ENCODE results near the gene PASK.
"Not testable (repeated sequence)": the region's sequence is repeated elsewhere in the genome, so short reads cannot be mapped to it uniquely, and the experiment has no call there.

PASK gene

DNA sequence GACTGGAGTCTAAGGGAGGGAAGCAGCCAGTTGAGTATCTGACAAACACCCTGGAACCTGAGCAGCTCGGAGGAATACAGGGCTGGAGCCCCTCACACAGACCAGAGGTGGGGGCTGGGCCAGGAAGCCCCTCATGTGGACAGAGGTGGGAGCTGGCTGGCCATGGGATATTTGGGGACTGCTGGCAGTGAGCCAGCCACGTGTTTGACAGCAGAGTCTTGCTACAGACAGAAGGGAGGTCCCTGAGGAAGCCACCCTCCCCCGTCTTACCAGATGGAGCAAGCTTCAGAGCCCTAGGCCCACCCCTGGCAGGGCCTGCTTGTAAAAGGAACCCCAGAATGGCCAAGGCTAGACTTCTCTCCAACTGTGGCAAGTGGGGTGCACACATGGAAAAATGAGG lies 43.6 kb downstream of the PASK start:
- no peak for DNase-seq (ENCODE audit: low read depth)

DNA sequence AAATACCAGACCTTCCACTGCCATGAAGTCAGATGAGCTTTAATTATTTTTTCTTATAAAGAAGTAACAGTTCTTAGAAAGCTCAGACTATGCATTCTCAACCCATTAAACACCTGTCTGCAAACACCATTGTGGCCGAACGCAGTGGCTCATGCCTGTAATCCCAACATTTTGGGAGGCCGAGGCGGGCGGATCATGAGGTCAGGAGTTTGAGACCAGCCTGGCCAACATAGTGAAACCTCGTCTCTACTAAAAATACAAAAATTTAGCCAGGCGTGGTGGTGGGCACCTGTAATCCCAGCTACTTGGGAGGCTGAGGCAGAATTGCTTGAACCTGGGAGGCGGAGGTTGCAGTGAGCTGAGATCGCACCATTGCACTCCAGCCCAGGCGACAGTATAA lies 44.7 kb downstream of the PASK start:
- not testable (repeated sequence) for DNase-seq (ENCODE audit: low read depth)

DNA sequence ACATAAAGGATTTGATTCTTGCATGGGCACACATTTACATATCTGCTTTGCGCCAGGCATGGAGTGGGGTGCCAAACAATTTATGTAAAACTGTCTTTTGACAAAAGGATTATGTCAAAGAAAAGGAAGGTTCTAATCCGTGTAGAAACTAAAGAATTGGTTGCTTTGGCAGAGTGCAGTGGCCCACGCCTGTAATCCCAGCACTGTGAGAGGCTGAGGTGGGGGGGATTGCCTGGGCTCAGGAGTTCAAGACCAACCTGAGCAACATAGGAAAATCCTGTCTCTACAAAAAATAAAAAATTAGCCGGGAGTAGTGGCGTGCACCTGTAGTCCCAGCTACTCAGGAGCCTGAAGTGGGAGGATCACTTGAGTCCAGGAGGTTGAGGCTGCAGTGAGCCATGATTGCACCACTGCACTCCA lies 46.1 kb downstream of the PASK start:
- DNase-seq (ENCODE audit: low read depth): no peak

DNA sequence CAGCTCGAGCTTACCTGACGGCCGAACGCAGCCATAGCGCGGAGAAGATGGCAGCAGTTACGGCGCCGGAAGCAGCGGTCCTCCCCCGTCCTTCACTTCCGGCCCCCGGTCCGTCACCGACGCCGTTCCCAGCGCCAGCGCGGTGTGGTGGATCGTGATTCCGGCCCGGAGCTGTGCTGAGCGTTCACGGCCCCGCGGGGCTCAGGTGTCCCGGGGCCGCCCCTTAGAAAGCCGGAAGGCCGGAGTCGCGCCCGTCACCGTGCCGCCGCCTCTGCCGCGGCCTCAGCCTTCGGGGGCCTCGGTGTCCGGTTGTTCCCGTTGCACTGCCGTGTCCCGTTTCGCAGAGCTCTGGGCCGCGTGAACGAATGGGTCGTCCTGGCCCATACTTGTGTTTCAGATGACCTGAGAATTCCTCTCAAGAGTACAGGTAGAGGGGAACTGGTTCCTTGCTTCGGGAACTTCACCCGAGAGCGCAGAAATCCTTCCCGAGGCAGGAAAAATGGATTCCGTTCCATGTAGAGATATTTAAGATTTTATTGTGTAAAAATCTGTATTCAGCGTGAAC lies 47.0 kb downstream of the PASK start, which contains the start of gene MTERF4:
Gene MTERF4, minus strand, starts transcription at position 49 of the 565 bp plus-strand sequence. Its CDS starts 14 bp downstream, at position 35.
- DNase-seq (ENCODE audit: low read depth): peak; percentile 47

DNA sequence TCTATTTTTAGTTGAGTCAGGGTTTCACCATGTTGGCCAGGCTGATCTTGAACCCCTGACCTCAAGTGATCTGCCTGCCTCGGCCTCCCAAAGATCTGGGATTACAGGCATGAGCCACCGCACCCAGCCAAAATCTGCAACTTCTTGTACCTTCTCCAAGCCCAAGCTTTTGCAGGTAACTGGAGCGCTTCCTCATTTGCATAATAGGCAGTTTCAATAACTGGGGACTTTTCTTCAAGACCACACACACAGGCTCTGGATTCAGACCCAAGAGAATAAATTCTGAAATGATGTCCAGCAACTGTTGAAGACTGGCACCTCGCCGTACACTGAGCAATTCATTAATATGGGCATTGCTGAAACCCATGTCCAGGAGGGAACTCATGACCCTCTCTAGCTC lies 50.0 kb downstream of the PASK start:
- no peak for DNase-seq (ENCODE audit: low read depth)

DNA sequence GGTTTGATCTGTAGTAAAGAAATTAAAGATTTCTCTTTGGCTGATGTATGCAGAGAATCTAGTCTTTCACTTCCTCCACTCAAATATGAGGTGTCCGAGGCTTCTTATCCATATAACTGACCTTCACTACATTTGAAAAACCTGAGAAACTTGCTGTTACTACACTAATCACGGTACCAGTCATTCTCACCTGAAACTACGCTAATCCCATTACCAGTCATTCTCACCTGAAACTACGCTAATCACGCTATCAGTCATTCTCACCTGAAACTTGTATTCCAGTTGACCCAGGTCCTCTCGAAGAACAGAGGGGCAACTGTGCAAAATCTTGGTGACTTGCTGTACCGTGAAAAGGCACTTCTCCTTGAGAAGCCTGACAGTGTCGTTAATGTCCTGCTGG lies 52.3 kb downstream of the PASK start:
- no peak for DNase-seq (ENCODE audit: low read depth)

DNA sequence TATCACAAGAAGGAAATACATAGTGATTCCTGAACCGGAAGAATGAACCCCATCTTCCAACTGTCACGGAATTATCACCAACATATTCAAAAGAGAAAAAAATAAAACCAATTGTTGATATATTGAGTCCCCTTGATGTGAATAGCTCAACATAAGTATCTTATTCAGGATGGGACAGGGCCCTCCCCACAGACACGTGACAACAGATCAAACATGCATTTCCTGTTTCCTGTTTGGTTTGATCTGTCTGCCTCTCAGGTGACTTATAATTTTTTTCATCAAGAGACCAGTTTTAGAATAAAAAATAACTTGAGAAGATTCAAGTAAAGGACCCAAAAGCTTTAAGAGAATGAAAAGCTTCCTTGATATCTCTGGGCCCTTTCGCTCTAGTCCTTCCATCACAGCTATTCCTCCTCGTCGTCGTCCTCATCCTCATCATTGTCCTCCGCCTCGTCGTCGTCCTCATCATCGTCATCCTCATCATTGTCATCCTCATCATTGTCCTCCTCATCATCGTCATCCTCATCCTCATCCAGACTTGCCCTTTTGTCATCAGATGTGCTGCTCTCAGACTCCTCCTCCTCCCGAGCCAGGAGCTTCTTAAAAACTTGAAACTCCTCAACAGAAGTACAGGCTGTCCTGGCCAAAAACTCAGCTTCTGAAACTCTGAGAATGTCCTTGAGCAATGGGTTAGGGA lies 53.5 kb downstream of the PASK start:
- DNase-seq (ENCODE audit: low read depth): no peak

DNA sequence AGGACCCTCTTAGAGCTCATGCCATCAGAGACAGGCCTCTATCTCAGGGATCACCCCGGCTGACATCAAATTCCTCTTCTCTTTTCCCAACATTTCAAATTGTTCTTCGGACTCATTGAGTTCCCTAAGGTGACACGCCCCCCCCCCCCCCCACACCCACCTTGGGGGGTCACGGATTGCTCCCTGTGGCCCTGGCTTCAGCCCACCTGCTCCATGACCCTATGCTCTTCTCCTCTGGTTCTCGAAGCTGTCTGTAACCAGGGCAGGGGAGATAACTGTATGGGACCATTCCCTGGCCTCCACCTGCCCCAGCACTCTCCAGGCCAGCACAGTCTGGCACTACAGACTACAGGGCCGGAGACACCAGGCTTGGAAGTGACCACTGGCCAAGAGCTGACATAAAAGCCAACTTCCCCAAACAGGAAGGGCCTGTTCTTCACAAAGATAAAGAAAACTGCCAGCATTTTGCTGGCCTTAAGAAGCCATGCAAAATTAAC lies 54.3 kb downstream of the PASK start:
- DNase-seq (ENCODE audit: low read depth): no peak

DNA sequence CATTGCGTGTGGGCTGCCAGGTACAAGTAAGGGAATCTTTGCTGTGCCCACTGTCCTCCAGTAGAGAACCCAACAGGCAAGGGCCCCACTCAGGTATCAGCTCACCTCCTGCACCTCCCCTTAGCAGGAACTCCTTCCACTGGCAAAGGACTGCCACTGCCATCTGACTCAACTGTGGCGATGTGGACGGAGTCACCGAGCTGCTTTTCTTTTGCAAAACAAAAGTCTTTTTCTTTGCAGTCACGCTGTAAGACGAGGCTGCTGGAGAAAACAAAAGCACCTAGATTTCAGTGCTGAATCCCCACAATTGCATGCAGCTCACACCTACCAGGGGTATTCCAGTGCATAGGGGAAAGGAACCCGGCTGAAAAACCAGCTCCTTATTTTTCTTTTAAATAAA lies 55.1 kb downstream of the PASK start:
- DNase-seq (ENCODE audit: low read depth): no peak

DNA sequence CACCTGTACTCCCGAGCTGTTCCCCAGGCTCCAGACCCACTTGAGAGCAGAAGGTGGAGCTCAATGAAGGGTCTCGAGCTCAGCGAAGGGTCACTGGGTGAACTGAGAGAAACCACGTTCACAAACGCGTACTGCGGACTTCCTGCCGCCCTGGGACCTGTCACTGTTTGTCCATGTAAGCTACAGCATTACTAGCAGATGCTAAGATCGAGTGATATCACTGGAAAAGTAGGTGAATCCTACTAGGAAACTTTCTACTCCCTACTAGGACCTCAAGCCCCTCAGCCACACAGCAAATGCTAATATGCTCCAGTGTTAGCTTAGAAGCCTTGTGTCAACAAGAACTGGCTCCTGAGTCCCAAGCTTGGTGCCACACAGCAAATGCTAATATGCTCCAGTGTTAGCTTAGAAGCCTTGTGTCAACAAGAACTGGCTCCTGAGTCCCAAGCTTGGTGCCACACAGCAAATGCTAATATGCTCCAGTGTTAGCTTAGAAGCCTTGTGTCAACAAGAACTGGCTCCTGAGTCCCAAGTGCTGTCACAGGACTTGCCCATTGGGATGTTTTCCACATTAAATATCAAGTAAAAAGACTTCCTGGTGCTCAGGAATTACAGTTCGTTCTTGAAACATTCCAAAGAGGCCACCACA lies 56.0 kb downstream of the PASK start:
- DNase-seq (ENCODE audit: low read depth): not testable (repeated sequence)

DNA sequence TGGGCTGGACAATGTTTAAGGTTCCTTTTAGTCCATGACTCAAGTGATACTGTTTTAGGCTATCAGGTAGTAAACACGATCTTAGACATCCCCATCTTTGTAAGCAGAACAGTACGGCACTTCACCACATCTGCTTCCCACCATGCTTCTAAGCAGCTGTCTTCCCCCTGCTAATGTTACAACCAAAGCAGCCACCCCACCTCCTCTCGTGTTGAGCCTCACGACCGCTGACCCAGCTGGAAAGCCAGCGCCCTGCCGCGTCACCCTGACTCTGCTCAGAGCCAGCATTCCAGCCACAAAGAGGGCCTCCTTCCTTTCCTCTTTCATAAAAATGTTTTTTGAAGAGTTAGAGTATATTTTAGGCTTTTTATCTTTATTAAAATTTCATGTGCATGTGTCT lies 56.6 kb downstream of the PASK start:
- DNase-seq (ENCODE audit: low read depth): no peak

DNA sequence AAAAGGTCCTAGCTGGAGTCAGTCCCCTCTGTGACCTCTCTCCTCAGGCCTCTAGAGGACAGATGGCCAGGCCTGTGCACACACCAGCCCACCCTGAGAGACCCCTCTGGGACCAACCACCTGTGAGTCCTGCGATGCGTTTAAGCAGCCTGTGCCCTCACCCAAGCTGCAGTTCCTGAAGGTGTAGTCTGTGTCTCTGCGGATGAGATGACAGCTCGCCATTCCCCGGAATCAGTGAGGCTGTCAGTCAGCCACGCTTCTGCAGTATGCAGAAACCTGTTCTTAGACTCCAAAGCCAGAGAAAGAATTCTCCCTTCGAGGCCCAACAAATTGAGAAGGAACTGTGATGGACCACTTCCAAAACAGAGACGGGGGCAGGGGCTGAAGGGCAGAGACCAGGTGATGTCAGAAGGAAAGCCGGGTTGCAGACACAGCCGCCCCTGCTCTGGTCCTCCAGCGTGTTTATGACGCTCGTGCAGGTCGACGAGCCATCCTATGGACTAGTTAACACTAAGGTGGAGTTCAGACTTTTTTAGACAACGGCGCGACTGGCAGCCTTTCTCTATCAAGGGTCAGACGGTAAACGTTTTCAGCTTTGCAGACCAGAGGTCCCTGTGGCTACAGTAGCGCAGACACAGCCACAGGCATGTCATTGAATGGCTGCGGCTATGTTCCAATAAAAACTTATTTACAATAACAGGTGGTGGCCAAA lies 57.4 kb downstream of the PASK start:
- no peak for DNase-seq (ENCODE audit: low read depth)

DNA sequence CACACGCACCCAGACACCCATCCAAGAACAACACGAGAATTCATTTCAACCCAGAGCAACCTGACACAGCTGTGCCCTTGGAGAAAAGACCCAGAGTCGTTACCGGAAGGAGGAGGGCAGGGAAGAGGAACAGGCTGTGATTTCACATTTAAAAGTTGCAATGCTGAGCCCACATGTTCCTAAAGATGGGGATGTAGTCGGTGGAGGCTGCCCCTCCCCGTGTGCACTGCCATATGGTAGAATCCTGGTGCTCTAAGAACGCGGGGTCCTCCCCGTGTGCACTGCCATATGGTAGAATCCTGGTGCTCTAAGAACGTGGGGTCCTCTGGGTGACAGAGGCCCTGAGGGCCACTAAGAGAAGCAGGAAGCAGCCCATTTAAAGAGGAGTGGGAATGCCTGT lies 58.1 kb downstream of the PASK start:
- no peak for DNase-seq (ENCODE audit: low read depth)

DNA sequence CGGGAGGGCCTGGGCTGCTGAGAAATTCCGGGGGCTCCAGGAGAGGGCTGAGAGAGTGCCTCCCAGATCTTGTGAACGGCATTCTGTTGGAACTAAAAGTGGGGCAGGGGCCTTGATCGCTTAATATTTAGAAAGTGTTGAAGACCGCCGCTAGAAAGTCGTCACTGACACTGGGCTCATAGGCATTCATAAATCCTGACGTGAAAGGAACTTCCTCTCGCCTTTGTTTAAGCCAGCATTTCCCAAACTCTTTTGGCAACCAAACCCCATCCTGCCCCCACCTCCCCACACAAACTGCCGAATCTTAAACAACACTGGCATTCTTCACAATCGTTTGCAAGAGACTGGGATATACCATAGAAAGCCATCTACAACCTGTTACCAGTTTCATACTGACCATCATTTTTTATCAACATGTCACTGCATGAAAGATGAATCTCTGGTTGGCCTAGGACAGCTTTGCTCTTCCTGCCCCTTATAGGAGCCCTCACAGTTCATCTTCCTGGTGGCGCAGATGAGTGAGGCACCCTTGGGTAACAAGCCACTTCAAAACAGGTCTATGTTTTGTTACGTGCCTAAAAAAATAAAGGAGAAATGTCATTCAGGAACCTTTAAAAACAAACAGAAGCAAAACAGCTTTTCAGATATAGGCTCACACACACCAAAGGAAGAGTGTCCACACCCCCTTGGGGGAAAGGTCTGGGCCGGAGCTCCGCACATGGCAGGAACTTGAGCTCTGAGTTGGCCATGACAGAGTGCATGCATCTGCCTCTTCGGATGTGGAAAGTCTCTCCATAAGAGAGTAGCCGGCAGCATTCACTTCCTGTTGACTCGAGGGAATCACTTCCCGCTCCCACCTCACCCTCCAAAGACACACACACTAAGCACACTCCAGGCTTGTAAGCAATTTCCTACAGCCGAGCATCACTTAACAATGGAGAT lies 60.2 kb downstream of the PASK start:
- no peak for DNase-seq (ENCODE audit: low read depth)

DNA sequence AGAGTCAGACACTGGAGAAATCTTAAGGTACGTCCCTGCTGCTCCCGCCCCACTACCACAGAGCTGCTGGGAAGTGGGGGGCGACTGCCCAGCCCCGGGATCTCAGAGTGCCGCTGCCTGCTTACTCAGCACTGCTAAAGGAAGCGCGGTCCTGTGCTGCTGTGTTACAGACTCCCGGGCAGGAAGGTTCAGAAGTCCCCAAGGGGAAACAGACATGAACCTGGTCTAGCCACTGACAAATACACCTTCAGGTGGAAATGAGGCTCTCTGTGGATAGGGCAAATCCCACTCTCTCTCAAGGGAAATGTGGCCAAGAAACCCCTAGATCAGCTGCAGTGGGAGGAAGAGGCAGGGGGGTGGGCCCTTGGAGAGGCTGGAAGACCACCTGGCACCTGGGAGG lies 60.9 kb downstream of the PASK start:
- DNase-seq (ENCODE audit: low read depth): no peak

DNA sequence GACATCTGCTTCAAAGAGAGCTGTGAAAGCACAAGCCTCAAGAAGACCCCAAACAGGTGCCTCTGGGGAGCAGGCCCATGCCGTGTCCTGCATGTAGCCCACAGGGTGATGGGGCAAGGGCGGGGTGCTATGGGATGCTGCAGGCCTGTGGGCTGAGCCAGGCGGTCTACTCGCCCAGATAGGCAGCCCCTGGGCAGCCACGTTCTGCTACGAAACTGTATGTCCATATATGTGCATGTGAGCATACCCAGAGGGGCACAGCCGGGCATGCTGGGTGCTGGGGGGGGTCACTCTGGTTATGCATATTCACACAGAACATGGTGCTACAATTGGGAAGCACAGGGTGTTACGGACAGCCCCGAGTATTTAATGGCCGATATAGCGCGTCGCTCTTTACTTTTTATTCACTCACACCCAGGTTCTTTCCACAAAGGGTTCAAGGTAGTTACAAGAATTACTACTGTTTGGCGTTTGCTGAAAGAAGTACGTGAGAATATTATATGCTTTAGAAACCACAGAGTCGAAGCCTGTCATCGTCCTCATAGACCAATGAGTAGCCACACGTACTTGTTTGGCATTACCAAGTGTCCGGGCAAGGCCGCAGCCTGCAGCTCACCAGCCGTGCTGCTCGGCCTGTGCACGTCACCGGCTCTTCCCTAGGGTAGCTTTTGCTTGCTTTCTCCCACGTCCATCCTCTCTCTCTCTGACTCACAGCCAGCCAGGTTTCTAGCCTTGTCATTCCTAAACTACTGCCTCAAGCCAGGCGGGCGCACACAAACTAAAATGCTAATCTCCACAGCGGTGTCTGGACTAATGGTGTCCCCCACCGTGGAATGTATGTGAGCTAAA lies 61.6 kb downstream of the PASK start:
- no peak for DNase-seq (ENCODE audit: low read depth)

DNA sequence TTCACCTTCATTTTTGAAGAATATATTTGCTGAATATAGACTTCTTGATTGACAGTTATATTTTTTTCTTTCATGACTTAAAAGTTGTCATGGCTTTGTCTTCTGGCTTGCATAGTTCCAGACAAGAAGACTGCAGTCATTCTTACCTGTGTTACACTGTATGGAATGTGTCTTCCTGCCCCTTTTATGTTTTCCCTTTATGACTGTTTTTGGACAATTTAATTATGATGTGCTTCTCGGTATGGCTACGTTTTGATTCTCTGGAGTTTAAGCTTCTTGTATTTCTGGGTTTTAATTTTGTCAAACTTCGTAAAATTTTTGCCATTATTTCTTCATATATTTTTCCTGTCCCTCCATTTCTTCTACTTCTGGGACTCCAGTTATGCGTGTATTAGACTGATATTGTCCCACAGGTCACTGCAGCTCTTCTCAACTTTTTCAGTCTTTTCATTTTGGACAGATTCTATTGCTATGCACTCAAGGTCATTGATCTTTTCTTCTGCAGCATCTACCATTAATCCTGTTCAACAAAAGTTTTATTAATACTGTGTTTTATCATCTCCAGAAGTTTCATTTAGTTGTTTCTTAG lies 64.3 kb downstream of the PASK start:
- no peak for DNase-seq (ENCODE audit: low read depth)

DNA sequence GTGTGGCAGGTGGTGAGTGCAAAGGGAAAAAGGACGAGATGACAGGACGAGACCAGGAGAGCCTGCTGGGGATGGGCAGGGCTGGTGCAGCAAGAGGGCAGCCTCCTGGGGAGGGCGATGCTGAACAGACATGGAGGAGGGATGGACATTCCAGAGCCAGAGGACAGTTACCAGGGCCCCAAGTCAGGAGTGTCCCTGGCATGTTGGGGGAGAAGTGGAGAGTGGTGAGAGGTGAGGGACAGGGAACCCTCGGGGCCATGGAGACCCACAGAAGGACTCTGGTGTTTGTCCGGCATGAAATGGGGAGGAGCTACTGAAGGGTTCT lies 66.2 kb downstream of the PASK start:
- DNase-seq (ENCODE audit: low read depth): no peak

DNA sequence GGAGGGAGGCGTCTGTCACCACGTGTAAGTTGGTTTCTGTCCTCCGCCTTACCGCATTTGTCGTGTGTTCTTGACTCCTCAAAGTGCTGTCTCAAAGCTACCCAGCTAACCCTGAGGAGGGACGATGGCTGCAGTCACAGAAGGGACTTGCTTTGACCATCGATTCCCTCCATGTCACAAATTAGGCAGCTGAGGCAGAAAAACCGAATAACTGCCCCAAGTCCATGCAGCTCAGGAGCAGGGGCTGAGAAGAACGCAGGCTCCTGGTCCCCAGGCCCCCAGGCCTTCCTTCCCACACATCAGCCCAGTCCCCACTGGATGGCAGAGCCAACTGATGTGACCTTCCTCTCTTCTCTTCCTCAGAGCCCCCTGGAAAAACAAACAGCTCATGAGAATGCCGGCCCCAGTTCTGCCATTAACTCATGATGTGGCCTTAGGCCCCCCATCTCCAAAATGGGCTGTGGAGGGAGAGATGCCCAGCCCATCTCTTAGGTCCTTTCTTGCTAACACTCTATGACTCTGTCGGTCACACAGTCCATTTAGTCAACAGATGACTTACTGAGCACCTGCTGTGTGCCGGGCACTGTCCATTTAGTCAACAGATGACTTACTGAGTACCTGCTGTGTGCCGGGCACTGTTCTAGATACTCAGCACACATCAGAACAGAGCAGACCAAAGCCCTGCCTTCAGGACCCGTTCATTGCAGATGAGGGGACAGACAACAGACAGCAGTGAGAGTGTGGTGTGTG lies 66.8 kb downstream of the PASK start:
- no peak for DNase-seq (ENCODE audit: low read depth)
